Ramos (cell line): ENCODE data around the gene CISD1.

Experiments used
- in situ Hi-C: fragments of 300-500 bp; cut with MboI; formaldehyde crosslinking; loops from one replicate; pipeline ENCODE4 v1.14.3; 2022; ENCODE audit warnings: low sequenced_read_pairs; ENCODE audit not compliant: unreplicated experiment

Gene CISD1

GRCh38 chr10:58264780-58265179, 4.2 kb upstream of the CISD1 start:
- in situ Hi-C loops: no loop called here

GRCh38 chr10:58265249-58265648, 3.7 kb upstream of the CISD1 start:
- in situ Hi-C loops: no loop called here

- in situ Hi-C loops: no loop called here
Measured at GRCh38 chr10:58266003-58266825, 2.7 kb upstream of the CISD1 start.

GRCh38 chr10:58266826-58267712, 1.9 kb upstream of the CISD1 start:
- in situ Hi-C loops: no loop called here

GRCh38 chr10:58267713-58268453, 1.1 kb upstream of the CISD1 start, which contains the start of gene IPMK:
Gene IPMK (minus strand): TSS chr10:58267894. CDS start chr10:58267611, 283 bp downstream.
- in situ Hi-C loops: no loop called here

- in situ Hi-C loops: no loop called here
Measured at GRCh38 chr10:58268454-58268945, 462 bp upstream of the CISD1 start.

- in situ Hi-C loops: loop anchor here (10.0 kb wide), 1 partner anchor 85 kb away; no protein-coding TSS in a partner anchor
Measured at GRCh38 chr10:58269782-58270290, 874 bp downstream of the CISD1 start.

- in situ Hi-C loops: loop anchor here (10.0 kb wide), 1 partner anchor 90 kb away; no protein-coding TSS in a partner anchor
Measured at GRCh38 chr10:58275261-58275660, 6.3 kb downstream of the CISD1 start.

GRCh38 chr10:58275908-58276307, 6.9 kb downstream of the CISD1 start:
- in situ Hi-C loops: loop anchor here (10.0 kb wide), 1 partner anchor 91 kb away; no protein-coding TSS in a partner anchor

- in situ Hi-C loops: loop anchor here (10.0 kb wide), 1 partner anchor 94 kb away; no protein-coding TSS in a partner anchor
Measured at GRCh38 chr10:58278274-58278961, 9.5 kb downstream of the CISD1 start.

- in situ Hi-C loops: loop anchor here (10.0 kb wide), 1 partner anchor 94 kb away; no protein-coding TSS in a partner anchor
Measured at GRCh38 chr10:58278962-58279307, 10.0 kb downstream of the CISD1 start.

- in situ Hi-C loops: no loop called here
Measured at GRCh38 chr10:58280477-58280876, 11.5 kb downstream of the CISD1 start.

- in situ Hi-C loops: no loop called here
Measured at GRCh38 chr10:58281092-58281752, 12.3 kb downstream of the CISD1 start.

GRCh38 chr10:58282615-58283014, 13.7 kb downstream of the CISD1 start:
- in situ Hi-C loops: no loop called here

- in situ Hi-C loops: no loop called here
Measured at GRCh38 chr10:58291538-58292174, 22.7 kb downstream of the CISD1 start.

GRCh38 chr10:58293989-58294388, 25.0 kb downstream of the CISD1 start:
- in situ Hi-C loops: no loop called here

- in situ Hi-C loops: no loop called here
Measured at GRCh38 chr10:58299580-58299979, 30.6 kb downstream of the CISD1 start.

GRCh38 chr10:58300676-58301075, 31.7 kb downstream of the CISD1 start:
- in situ Hi-C loops: no loop called here
